MCF 10A (cell line): ENCODE measurements around the gene SASH1. TPM values are rescaled to one million over a fixed set of nuclear protein-coding genes. Genes with fewer than 3 reads are reported as not detected.

ENCODE experiments used
- BruUV-seq: library from RNA; stranded (reverse); fragments of 400-500 nt; replicated peaks from 2 replicates; lab custom pipeline; 2021; lab: Mats Ljungman, UMichigan
- CTCF ChIA-PET: fragments of 300-600 bp; sonication (Branson Sonifier 250); formaldehyde crosslinking; extraction: SDS; loops from one replicate; lab custom pipeline; 2021; ENCODE audit warnings: antibody characterized with exemption, inconsistent platforms; lab: Yijun Ruan, JAX
- POLR2A ChIA-PET: fragments of 300-600, 350-650 bp; sonication (Branson Sonifier 250); formaldehyde crosslinking; extraction: SDS; loops from one replicate; lab custom pipeline; 2020; ENCODE audit warnings: antibody characterized with exemption, inconsistent platforms; lab: Yijun Ruan, JAX
- DNase-seq: peaks from one replicate; pipeline ENCODE4 v3.0.0-alpha.2; 2018; ENCODE audit not compliant: unreplicated experiment
- H3K27ac Mint-ChIP-seq: one replicate; pipeline ENCODE4 v1.8.0; 2022; ENCODE audit warnings: mild to moderate bottlenecking, low read depth, mixed read lengths; ENCODE audit not compliant: unreplicated experiment
- H3K27me3 Mint-ChIP-seq: one replicate; pipeline ENCODE4 v1.8.0; 2022; ENCODE audit warnings: mixed read lengths; ENCODE audit not compliant: insufficient read depth, unreplicated experiment
- H3K36me3 Mint-ChIP-seq: one replicate; pipeline ENCODE4 v1.8.0; 2022; ENCODE audit warnings: mild to moderate bottlenecking, moderate library complexity, mixed read lengths; ENCODE audit not compliant: insufficient read depth, unreplicated experiment
- H3K4me1 Mint-ChIP-seq: one replicate; pipeline ENCODE4 v1.8.0; 2022; ENCODE audit warnings: mixed read lengths; ENCODE audit not compliant: insufficient read depth, unreplicated experiment
- H3K4me3 Mint-ChIP-seq: one replicate; pipeline ENCODE4 v1.8.0; 2022; ENCODE audit warnings: mild to moderate bottlenecking, moderate library complexity, mixed read lengths; ENCODE audit not compliant: unreplicated experiment
- H3K9me3 Mint-ChIP-seq: one replicate; pipeline ENCODE4 v1.8.0; 2022; ENCODE audit warnings: mixed read lengths; ENCODE audit not compliant: unreplicated experiment
- intact Hi-C: fragments of 100-400 bp; cut with micrococcal nuclease; formaldehyde crosslinking; loops from 2 replicates; pipeline ENCODE4 v1.14.1; 2022
- total RNA-seq: library from RNA; stranded (reverse); gene quantifications from 2 replicates; pipeline ENCODE4 v1.2.3, GENCODE V29; 2022
- TF ChIP-seq, protein P1 (sequence below): fragments of 200-600 bp; IDR thresholded peaks from one replicate; pipeline ENCODE4 v1.8.0; 2022; ENCODE audit warnings: antibody characterized with exemption, mild to moderate bottlenecking; ENCODE audit not compliant: unreplicated experiment

Gene SASH1
- total RNA-seq, 1 experiment from 2014 or later, result 18.4 TPM

DNA sequence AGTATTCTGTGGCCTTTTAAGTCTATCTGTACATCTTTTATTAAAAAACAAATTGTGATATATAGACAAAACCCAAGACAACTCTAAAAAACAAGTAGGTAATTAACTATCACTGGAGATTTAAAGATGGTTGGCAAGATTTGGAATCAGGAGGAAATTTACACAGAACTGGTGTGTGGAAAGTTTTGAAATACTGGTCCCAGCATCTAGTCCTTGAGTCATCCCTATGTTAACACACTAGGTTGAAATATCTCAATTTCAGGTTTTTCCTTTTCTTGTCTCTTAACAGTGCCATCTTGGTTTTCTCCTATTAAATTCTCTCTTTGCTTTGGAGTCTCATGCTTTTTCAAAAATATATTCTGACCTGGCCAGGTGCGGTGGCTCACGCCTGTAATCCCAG is 27.5 kb downstream of the SASH1 start:
- TF ChIP-seq, protein P1, sequence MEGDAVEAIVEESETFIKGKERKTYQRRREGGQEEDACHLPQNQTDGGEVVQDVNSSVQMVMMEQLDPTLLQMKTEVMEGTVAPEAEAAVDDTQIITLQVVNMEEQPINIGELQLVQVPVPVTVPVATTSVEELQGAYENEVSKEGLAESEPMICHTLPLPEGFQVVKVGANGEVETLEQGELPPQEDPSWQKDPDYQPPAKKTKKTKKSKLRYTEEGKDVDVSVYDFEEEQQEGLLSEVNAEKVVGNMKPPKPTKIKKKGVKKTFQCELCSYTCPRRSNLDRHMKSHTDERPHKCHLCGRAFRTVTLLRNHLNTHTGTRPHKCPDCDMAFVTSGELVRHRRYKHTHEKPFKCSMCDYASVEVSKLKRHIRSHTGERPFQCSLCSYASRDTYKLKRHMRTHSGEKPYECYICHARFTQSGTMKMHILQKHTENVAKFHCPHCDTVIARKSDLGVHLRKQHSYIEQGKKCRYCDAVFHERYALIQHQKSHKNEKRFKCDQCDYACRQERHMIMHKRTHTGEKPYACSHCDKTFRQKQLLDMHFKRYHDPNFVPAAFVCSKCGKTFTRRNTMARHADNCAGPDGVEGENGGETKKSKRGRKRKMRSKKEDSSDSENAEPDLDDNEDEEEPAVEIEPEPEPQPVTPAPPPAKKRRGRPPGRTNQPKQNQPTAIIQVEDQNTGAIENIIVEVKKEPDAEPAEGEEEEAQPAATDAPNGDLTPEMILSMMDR, result no peak
- no peak for DNase-seq
- CTCF ChIA-PET, result no interaction called here

DNA sequence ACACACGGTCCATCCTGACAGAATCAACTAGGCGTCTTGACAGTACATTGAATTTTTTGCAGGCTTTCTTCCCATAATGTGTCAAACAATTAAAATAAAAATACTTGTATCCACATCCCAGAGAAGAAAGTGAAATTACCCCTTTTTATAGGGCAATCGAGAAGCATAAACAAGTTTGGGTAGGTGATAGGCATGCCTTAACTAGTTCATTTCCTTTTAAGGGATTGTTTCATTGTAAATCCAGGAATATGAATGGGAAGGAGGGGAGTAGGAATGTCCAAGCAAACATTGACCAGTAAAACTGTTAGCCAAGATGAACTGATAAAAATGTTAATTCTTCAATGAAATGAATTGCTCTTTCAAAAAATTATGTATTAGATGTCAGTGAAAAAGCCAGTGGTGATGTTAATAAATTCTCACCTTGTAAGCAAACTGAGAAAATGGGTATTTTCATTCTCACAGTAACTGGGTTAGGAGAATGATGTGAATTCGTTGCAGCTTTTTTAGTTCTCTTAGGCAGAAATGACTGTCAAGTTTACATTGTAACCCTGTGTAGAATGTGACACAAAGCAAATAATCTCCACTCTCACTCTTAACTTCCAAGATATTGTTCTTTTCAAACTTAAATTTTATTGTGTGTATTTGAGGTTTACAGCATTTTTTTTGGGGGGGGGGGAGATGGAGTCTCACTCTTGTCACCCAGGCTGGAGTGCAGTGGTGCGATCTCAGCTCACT is 31.6 kb downstream of the SASH1 start:
- BruUV-seq, result no TSS peak
- H3K4me3 Mint-ChIP-seq, result no peak overlapping the region
- peaks cover 4% of the 10 kb centered on the region for H3K36me3 Mint-ChIP-seq
- no peaks in the 10 kb centered on the region for H3K9me3 Mint-ChIP-seq
- no peaks in the 10 kb centered on the region for H3K27me3 Mint-ChIP-seq
- no peak overlapping the region for H3K27ac Mint-ChIP-seq
- intact Hi-C loops, result no loop called here
- POLR2A ChIA-PET, result interaction anchor here (0.7 kb wide), 1 partner anchor 51 kb away, joined by 3 read pairs; no protein-coding TSS in a partner anchor
- DNase-seq, result no peak
- peaks cover 13% of the 10 kb centered on the region for H3K4me1 Mint-ChIP-seq
- TF ChIP-seq, protein P1, result no peak
- CTCF ChIA-PET, result no interaction called here

More for the DNA sequence above, 27.5 kb downstream of the SASH1 start:
- POLR2A ChIA-PET, result no interaction called here
- intact Hi-C loops, result no loop called here
- BruUV-seq, result no TSS peak
- Mint-ChIP-seq H3K4me1 (peaks cover 16% of the 10 kb centered on the region), H3K27me3 (no peaks in the 10 kb centered on the region), H3K27ac (peak overlapping the region; percentile 1), H3K4me3 (no peak overlapping the region), H3K36me3 (peaks cover 6% of the 10 kb centered on the region), H3K9me3 (no peaks in the 10 kb centered on the region)

DNA sequence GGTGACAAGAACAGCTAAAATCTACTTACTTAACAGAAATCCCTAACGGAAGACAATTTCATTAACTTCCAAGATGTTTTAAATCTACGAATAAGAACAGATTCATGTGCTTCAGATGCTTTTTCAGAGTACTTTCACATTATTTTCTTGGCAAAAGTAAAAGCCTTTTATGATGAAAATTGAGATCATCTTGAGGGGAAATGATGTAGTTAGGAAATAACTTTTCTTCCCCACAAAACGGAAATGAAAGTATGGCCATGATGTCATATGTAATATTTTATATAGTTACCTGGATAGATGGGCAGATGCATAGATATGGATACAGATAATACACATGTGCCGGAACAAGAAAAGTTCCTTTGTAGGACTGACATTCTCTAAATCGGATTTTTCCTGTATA is 32.8 kb downstream of the SASH1 start:
- H3K9me3 Mint-ChIP-seq, result no peaks in the 10 kb centered on the region
- intact Hi-C loops, result no loop called here
- no peaks in the 10 kb centered on the region for H3K27me3 Mint-ChIP-seq
- H3K4me3 Mint-ChIP-seq, result no peak overlapping the region
- no TSS peak for BruUV-seq
- H3K27ac Mint-ChIP-seq, result no peak overlapping the region
- CTCF ChIA-PET, result no interaction called here
- TF ChIP-seq, protein P1, result no peak
- H3K4me1 Mint-ChIP-seq, result peaks cover 13% of the 10 kb centered on the region
- peaks cover 4% of the 10 kb centered on the region for H3K36me3 Mint-ChIP-seq
- DNase-seq, result no peak
- POLR2A ChIA-PET, result interaction anchor here (0.6 kb wide), 1 partner anchor 1716 kb away, joined by 3 read pairs; no protein-coding TSS in a partner anchor

- TF ChIP-seq, protein P1, result no peak
- H3K27me3 Mint-ChIP-seq, result no peaks in the 10 kb centered on the region
- BruUV-seq, result no TSS peak
- no peak overlapping the region for H3K27ac Mint-ChIP-seq
- DNase-seq, result no peak
- intact Hi-C loops, result no loop called here
- no peak overlapping the region for H3K4me3 Mint-ChIP-seq
- peaks cover 17% of the 10 kb centered on the region for H3K4me1 Mint-ChIP-seq
- no peaks in the 10 kb centered on the region for H3K9me3 Mint-ChIP-seq
- ChIA-PET POLR2A (interaction anchor here (1.2 to 1.5 kb wide), 2 partner anchors 27 to 37 kb away, joined by 3 to 4 read pairs; partner anchors contain the start of gene SASH1), CTCF (interaction anchor here (1.2 kb wide), 1 partner anchor 44 kb away, joined by 5 read pairs; no protein-coding TSS in a partner anchor)
- peaks cover 4% of the 10 kb centered on the region for H3K36me3 Mint-ChIP-seq
These were observed 36.8 kb downstream of the SASH1 start for GRCh38 chr6:148379481-148379880.
